PC-9 (cell line): ENCODE measurements around the gene MLXIP. TPM values are rescaled to one million over a fixed set of nuclear protein-coding genes. Genes with fewer than 3 reads are reported as not detected.

Source experiments
- BruUV-seq: library from RNA; stranded (reverse); fragments of 400-500 nt; replicated peaks from 2 replicates; lab custom pipeline; 2021; lab: Mats Ljungman, UMichigan
- CTCF ChIA-PET: fragments of 300-600 bp; sonication (Branson Sonifier 250); formaldehyde crosslinking; loops from one replicate; lab custom pipeline; 2022; ENCODE audit warnings: antibody characterized with exemption; lab: Charles Lee
- POLR2A ChIA-PET: fragments of 300-600 bp; sonication (Branson Sonifier 250); formaldehyde crosslinking; loops from one replicate; lab custom pipeline; 2022; ENCODE audit warnings: antibody characterized with exemption; ENCODE audit not compliant: unreplicated experiment; lab: Charles Lee
- DNase-seq, 2 experiments: peaks; one replicate each; pipeline versions ENCODE4 v3.0.0 to v3.0.0-alpha.2; 2015 to 2022; ENCODE audit warnings: mixed read lengths in 1 of 2
- H2AFZ ChIP-seq: fragments of 200-600 bp; sonication (generic); 2 replicates; pipeline ENCODE4 v1.8.1; 2017; ENCODE audit warnings: antibody characterized with exemption
- H3F3A ChIP-seq: fragments of 200-600 bp; sonication (generic); 2 replicates; pipeline ENCODE4 v1.8.1; 2017; ENCODE audit warnings: antibody characterized with exemption, mild to moderate bottlenecking, low read depth; ENCODE audit not compliant: insufficient read depth
- H3K27ac ChIP-seq: fragments of 200-600 bp; sonication (generic); 2 replicates; pipeline ENCODE4 v1.6.1; 2016; ENCODE audit warnings: mixed run types
- H3K27me3 ChIP-seq: fragments of 200-600 bp; sonication (generic); 2 replicates; pipeline ENCODE4 v1.6.1; 2016; ENCODE audit warnings: low read depth, mixed run types; ENCODE audit not compliant: insufficient read depth
- H3K36me3 ChIP-seq: fragments of 200-600 bp; sonication (generic); 2 replicates; pipeline ENCODE4 v1.6.1; 2016; ENCODE audit warnings: low read depth, mixed run types
- H3K4me1 ChIP-seq: fragments of 200-600 bp; sonication (generic); replicated peaks from 2 replicates; pipeline ENCODE4 v1.6.1; 2016; ENCODE audit warnings: mixed run types; ENCODE audit not compliant: insufficient read depth
- H3K4me2 ChIP-seq: fragments of 200-600 bp; sonication (generic); 2 replicates; pipeline ENCODE4 v1.6.1; 2017; ENCODE audit warnings: mixed run types
- H3K4me3 ChIP-seq: fragments of 200-600 bp; sonication (generic); 2 replicates; pipeline ENCODE4 v1.6.1; 2016; ENCODE audit warnings: mixed run types
- H3K79me2 ChIP-seq: fragments of 200-600 bp; sonication (generic); 2 replicates; pipeline ENCODE4 v1.6.1; 2017; ENCODE audit warnings: low read depth, mixed run types
- H3K9me2 ChIP-seq: fragments of 200-600 bp; sonication (generic); 2 replicates; pipeline ENCODE4 v1.8.1; 2017; ENCODE audit warnings: mild to moderate bottlenecking; ENCODE audit not compliant: insufficient read depth
- H3K9me3 ChIP-seq: fragments of 200-600 bp; sonication (generic); 2 replicates; pipeline ENCODE4 v1.8.1; 2016; ENCODE audit warnings: low read depth; ENCODE audit not compliant: insufficient read depth
- H4K20me1 ChIP-seq: fragments of 200-600 bp; sonication (generic); 2 replicates; pipeline ENCODE4 v1.8.1; 2017; ENCODE audit not compliant: insufficient read depth
- CTCF ChIP-seq: fragments of 200-600 bp; sonication (generic); conservative IDR thresholded peaks from 2 replicates; pipeline ENCODE4 v1.6.1; 2017; ENCODE audit warnings: mixed run types, antibody characterized with exemption, mild to moderate bottlenecking, moderate library complexity
- EZH2 ChIP-seq: fragments of 200-600 bp; sonication (generic); IDR thresholded peaks from 2 replicates; pipeline ENCODE4 v1.8.0; 2017; ENCODE audit warnings: antibody characterized with exemption, low read depth
- intact Hi-C: fragments of 100-400 bp; cut with micrococcal nuclease; formaldehyde crosslinking; loops from one replicate; pipeline ENCODE4 v1.10.0; 2022; ENCODE audit not compliant: unreplicated experiment
- total RNA-seq: library from RNA; stranded (reverse); gene quantifications from 2 replicates; pipeline ENCODE4 v1.2.3, GENCODE V29; 2021

MLXIP gene
- total RNA-seq, 1 experiment from 2014 or later: 83.3 TPM

- Histone ChIP-seq H3K4me3 (no peak overlapping the region), H3K4me2 (no peak overlapping the region), H3K9me2 (no peaks in the 10 kb centered on the region), H3K4me1 (peaks cover 14% of the 10 kb centered on the region), H2AFZ (no peak overlapping the region), H3K27ac (no peak overlapping the region), H3K79me2 (peaks cover 22% of the 10 kb centered on the region), H3K27me3 (no peaks in the 10 kb centered on the region), H3K36me3 (peaks cover 11% of the 10 kb centered on the region), H3F3A (peaks cover 23% of the 10 kb centered on the region; the same call in 1 of the 2 replicates), H3K9me3 (no peaks in the 10 kb centered on the region), H4K20me1 (peaks cover 4% of the 10 kb centered on the region; the same call in 1 of the 2 replicates)
- TF ChIP-seq EZH2 (no peak), CTCF (no peak)
- ChIA-PET POLR2A (interaction anchor here (0.6 kb wide), 1 partner anchor 93 kb away, joined by 4 read pairs; no protein-coding TSS in a partner anchor), CTCF (no interaction called here)
- no TSS peak for BruUV-seq
- no peak for DNase-seq
- intact Hi-C loops: loop anchor here (10.0 kb wide), 1 partner anchor 204 kb away; no protein-coding TSS in a partner anchor
Observed at GRCh38 chr12:122129131-122129530, 50.6 kb downstream of the MLXIP start.

GRCh38 chr12:122130150-122130549 is 51.6 kb downstream of the MLXIP start:
- no peaks in the 10 kb centered on the region for H3K27me3 ChIP-seq
- peak overlapping the region; percentile 40; the same call in 1 of the 2 replicates for H3K27ac ChIP-seq
- H3K4me2 ChIP-seq: peak overlapping the region; percentile 48
- peaks cover 11% of the 10 kb centered on the region for H3K36me3 ChIP-seq
- H3K4me3 ChIP-seq: no peak overlapping the region
- DNase-seq: peak; percentile 72 to 74
- intact Hi-C loops: loop anchor here (1.0 to 2.0 kb wide), 3 partner anchors 69 to 137 kb away; partner anchors contain the start of gene VPS33A
- peaks cover 14% of the 10 kb centered on the region for H3K4me1 ChIP-seq
- BruUV-seq: no TSS peak
- peaks cover 14% of the 10 kb centered on the region for H3K79me2 ChIP-seq
- no peaks in the 10 kb centered on the region for H3K9me2 ChIP-seq
- H2AFZ ChIP-seq: no peak overlapping the region
- TF ChIP-seq CTCF (no peak), EZH2 (no peak)
- POLR2A ChIA-PET: no interaction called here
- H4K20me1 ChIP-seq: peaks cover 4% of the 10 kb centered on the region; the same call in 1 of the 2 replicates
- CTCF ChIA-PET: interaction anchor here (0.6 to 1.1 kb wide), 2 partner anchors 19 to 51 kb away, joined by 5 to 9 read pairs; partner anchors contain the start of gene MLXIP
- H3K9me3 ChIP-seq: no peaks in the 10 kb centered on the region
- H3F3A ChIP-seq: peaks cover 23% of the 10 kb centered on the region; the same call in 1 of the 2 replicates

GRCh38 chr12:122133192-122133950 is 54.8 kb downstream of the MLXIP start:
- H3K79me2 ChIP-seq: no peaks in the 10 kb centered on the region
- ChIA-PET CTCF (no interaction called here), POLR2A (no interaction called here)
- no peak overlapping the region for H3K4me2 ChIP-seq
- H4K20me1 ChIP-seq: peaks cover 4% of the 10 kb centered on the region; the same call in 1 of the 2 replicates
- no peak overlapping the region for H3K27ac ChIP-seq
- H3K27me3 ChIP-seq: no peaks in the 10 kb centered on the region
- no peak overlapping the region for H2AFZ ChIP-seq
- no peak for DNase-seq
- intact Hi-C loops: no loop called here
- no peaks in the 10 kb centered on the region for H3K9me2 ChIP-seq
- peaks cover 14% of the 10 kb centered on the region for H3K4me1 ChIP-seq
- TF ChIP-seq CTCF: no peak
- H3K9me3 ChIP-seq: no peaks in the 10 kb centered on the region
- peaks cover 11% of the 10 kb centered on the region for H3K36me3 ChIP-seq
- H3F3A ChIP-seq: peaks cover 19% of the 10 kb centered on the region; the same call in 1 of the 2 replicates
- no TSS peak for BruUV-seq
- no peak overlapping the region for H3K4me3 ChIP-seq
